Suprapubic skin (tissue), 4 donors: ENCODE data around the gene EIF4E3. TPM values are rescaled to one million over a fixed set of nuclear protein-coding genes. Genes with fewer than 3 reads are reported as not detected.

Experiments
- DNase-seq, 2 donors: peaks; one replicate each; pipeline ENCODE4 v3.0.0-alpha.2; 2019; ENCODE audit warnings: low spot score in 2 of 2
- H3K27ac ChIP-seq: fragments of 200-600 bp; sonication (generic); one replicate; pipeline ENCODE4 v1.5.1; 2019
- H3K27me3 ChIP-seq: fragments of 200-600 bp; sonication (generic); one replicate; pipeline ENCODE4 v1.5.1; 2019
- H3K36me3 ChIP-seq: fragments of 200-600 bp; sonication (generic); one replicate; pipeline ENCODE4 v1.5.1; 2019
- H3K4me1 ChIP-seq: fragments of 200-600 bp; sonication (generic); one replicate; pipeline ENCODE4 v1.5.1; 2019
- H3K4me3 ChIP-seq: fragments of 200-600 bp; sonication (generic); one replicate; pipeline ENCODE4 v1.5.1; 2019; ENCODE audit warnings: mild to moderate bottlenecking
- H3K9me3 ChIP-seq: fragments of 200-600 bp; sonication (generic); one replicate; pipeline ENCODE4 v1.5.1; 2019
- CTCF ChIP-seq, 2 donors: fragments of 200-600 bp in 1 of 2; fragments of 450-650 bp in 1 of 2; sonication (generic) in 1 of 2; IDR thresholded peaks; one replicate each; pipeline ENCODE4 v1.5.1; 2016 to 2019; ENCODE audit warnings: antibody characterized with exemption in 2 of 2, mild to moderate bottlenecking in 1 of 2, moderate library complexity in 1 of 2
- EP300 ChIP-seq: sonication (generic); formaldehyde crosslinking; IDR thresholded peaks from one replicate; pipeline ENCODE4 v1.6.1; 2017; ENCODE audit warnings: antibody characterized with exemption
- POLR2A ChIP-seq, 2 donors: fragments of 450-650 bp; IDR thresholded peaks; one replicate each; pipeline ENCODE4 v1.6.1; 2017; ENCODE audit warnings: antibody characterized with exemption in 2 of 2, mild to moderate bottlenecking in 2 of 2, moderate library complexity in 2 of 2
- POLR2AphosphoS5 ChIP-seq, 3 donors: sonication (generic); formaldehyde crosslinking; IDR thresholded peaks; one replicate each; pipeline ENCODE4 v1.6.1; 2017; ENCODE audit warnings: antibody characterized with exemption in 3 of 3
- WGBS: methylation state at CpG from one replicate; pipeline ENCODE4 v1.1.5; 2018; 5-methylcytosine and 5-hydroxymethylcytosine counted together
- total RNA-seq, 4 donors: library from RNA; depleted of rRNA; stranded (reverse); fragments of >200 nt; gene quantifications; one replicate each; pipeline ENCODE4 v1.1.0, GENCODE V29; 2016

Gene EIF4E3
- total RNA-seq, 4 donors from 2014 or later = 12.7 to 23.5 (median 16.0) TPM

- no peaks in the 10 kb centered on the region for H3K9me3 ChIP-seq
- peaks cover 25% of the 10 kb centered on the region for H3K4me1 ChIP-seq
- DNase-seq = no peak
- TF ChIP-seq POLR2A (IDR thresholded peaks at IDR 0.05) = no peak
- TF ChIP-seq EP300 = no peak
- TF ChIP-seq POLR2AphosphoS5 (IDR thresholded peaks at IDR 0.05) = no peak
- TF ChIP-seq CTCF (IDR thresholded peaks at IDR 0.05) = no peak
- peak overlapping the region; percentile 82 for H3K27ac ChIP-seq
- H3K4me3 ChIP-seq = peak overlapping the region; percentile 94
- H3K27me3 ChIP-seq = no peaks in the 10 kb centered on the region
- H3K36me3 ChIP-seq = no peaks in the 10 kb centered on the region
Observed at GRCh38 chr3:71724171-71724453, 1.1 kb downstream of the EIF4E3 start.

GRCh38 chr3:71723452-71724170, 1.6 kb downstream of the EIF4E3 start:
- 32% methylated on average over 6 of the region's 6 CpGs for WGBS
- Histone ChIP-seq H3K9me3 (no peaks in the 10 kb centered on the region), H3K4me1 (peaks cover 25% of the 10 kb centered on the region), H3K36me3 (no peaks in the 10 kb centered on the region), H3K27me3 (no peaks in the 10 kb centered on the region), H3K27ac (no peak overlapping the region), H3K4me3 (peak overlapping the region; percentile 94)
- TF ChIP-seq CTCF (IDR thresholded peaks at IDR 0.05) (no peak), POLR2A (IDR thresholded peaks at IDR 0.05) (no peak), POLR2AphosphoS5 (IDR thresholded peaks at IDR 0.05) (no peak), EP300 (no peak)
- DNase-seq = no peak

GRCh38 chr3:71722693-71723092, 2.5 kb downstream of the EIF4E3 start:
- Histone ChIP-seq H3K27me3 (no peaks in the 10 kb centered on the region), H3K9me3 (no peaks in the 10 kb centered on the region), H3K4me1 (peaks cover 25% of the 10 kb centered on the region), H3K27ac (no peak overlapping the region), H3K36me3 (no peaks in the 10 kb centered on the region), H3K4me3 (no peak overlapping the region)
- DNase-seq = no peak
- TF ChIP-seq POLR2AphosphoS5 (IDR thresholded peaks at IDR 0.05) = no peak
- no peak for TF ChIP-seq CTCF (IDR thresholded peaks at IDR 0.05)
- TF ChIP-seq EP300 = no peak
- TF ChIP-seq POLR2A (IDR thresholded peaks at IDR 0.05) = no peak
- WGBS = 100% methylated on average over 1 of the region's 1 CpG

GRCh38 chr3:71721651-71722157, 3.5 kb downstream of the EIF4E3 start:
- Histone ChIP-seq H3K27me3 (no peaks in the 10 kb centered on the region), H3K36me3 (no peaks in the 10 kb centered on the region), H3K4me3 (no peak overlapping the region), H3K9me3 (no peaks in the 10 kb centered on the region), H3K27ac (no peak overlapping the region), H3K4me1 (peaks cover 25% of the 10 kb centered on the region)
- no peak for DNase-seq
- TF ChIP-seq CTCF (IDR thresholded peaks at IDR 0.05) (no peak), POLR2A (IDR thresholded peaks at IDR 0.05) (no peak), POLR2AphosphoS5 (IDR thresholded peaks at IDR 0.05) (no peak), EP300 (no peak)
- 72% methylated on average over 6 of the region's 6 CpGs for WGBS

GRCh38 chr3:71721002-71721401, 4.2 kb downstream of the EIF4E3 start:
- Histone ChIP-seq H3K4me1 (peaks cover 24% of the 10 kb centered on the region), H3K4me3 (no peak overlapping the region), H3K27me3 (no peaks in the 10 kb centered on the region), H3K9me3 (no peaks in the 10 kb centered on the region), H3K36me3 (no peaks in the 10 kb centered on the region), H3K27ac (no peak overlapping the region)
- DNase-seq = no peak
- 91% methylated on average over 7 of the region's 7 CpGs for WGBS
- TF ChIP-seq POLR2AphosphoS5 (IDR thresholded peaks at IDR 0.05) (no peak), CTCF (IDR thresholded peaks at IDR 0.05) (no peak), EP300 (no peak), POLR2A (IDR thresholded peaks at IDR 0.05) (no peak)
